ENCODE data around the gene B9D1.

B9D1 gene

GRCh38 chr17:19362277-19363113 lies at the start of gene B9D1:
TSS of gene B9D1 (minus strand) at chr17:19362723. CDS start at chr17:19362569, 154 bp downstream.
- DNase-seq (ENCODE audit: extremely low read depth, low read depth): peak; percentile 80
- TF ChIP-seq, protein P1, sequence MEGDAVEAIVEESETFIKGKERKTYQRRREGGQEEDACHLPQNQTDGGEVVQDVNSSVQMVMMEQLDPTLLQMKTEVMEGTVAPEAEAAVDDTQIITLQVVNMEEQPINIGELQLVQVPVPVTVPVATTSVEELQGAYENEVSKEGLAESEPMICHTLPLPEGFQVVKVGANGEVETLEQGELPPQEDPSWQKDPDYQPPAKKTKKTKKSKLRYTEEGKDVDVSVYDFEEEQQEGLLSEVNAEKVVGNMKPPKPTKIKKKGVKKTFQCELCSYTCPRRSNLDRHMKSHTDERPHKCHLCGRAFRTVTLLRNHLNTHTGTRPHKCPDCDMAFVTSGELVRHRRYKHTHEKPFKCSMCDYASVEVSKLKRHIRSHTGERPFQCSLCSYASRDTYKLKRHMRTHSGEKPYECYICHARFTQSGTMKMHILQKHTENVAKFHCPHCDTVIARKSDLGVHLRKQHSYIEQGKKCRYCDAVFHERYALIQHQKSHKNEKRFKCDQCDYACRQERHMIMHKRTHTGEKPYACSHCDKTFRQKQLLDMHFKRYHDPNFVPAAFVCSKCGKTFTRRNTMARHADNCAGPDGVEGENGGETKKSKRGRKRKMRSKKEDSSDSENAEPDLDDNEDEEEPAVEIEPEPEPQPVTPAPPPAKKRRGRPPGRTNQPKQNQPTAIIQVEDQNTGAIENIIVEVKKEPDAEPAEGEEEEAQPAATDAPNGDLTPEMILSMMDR (IDR thresholded peaks at IDR 0.05; ENCODE audit: low read depth, low read length): peak; percentile 87

DNA sequence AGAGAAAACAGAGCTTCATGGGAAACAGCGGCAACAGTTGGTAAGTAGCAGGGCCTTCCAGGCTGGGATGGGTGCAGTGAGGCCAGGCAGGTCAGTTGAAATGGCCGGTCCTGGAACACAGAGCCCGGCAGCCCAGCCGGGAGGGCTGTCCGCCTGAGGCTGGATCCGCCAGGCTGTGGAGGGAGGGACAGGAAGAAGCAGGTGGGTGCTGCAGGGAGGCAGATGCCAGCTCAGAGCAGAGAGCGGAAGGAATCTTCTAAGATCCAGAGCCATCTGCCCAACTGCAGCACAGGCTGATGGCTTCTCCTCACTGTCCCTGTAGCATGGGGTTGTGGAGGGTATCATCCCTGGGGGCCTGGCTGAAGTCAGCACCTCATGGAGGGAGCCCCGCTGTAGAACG lies 49.1 kb upstream of the B9D1 start:
- TF ChIP-seq, protein P1 (IDR thresholded peaks at IDR 0.05; ENCODE audit: low read depth, low read length): no peak
- DNase-seq (ENCODE audit: extremely low read depth, low read depth): no peak

GRCh38 chr17:19410875-19411620 lies 48.5 kb upstream of the B9D1 start, which contains the start of gene RNF112:
TSS of gene RNF112 (plus strand) at chr17:19411232. CDS start at chr17:19411409, 177 bp downstream.
- DNase-seq (ENCODE audit: extremely low read depth, low read depth): no peak
- TF ChIP-seq, protein P1 (IDR thresholded peaks at IDR 0.05; ENCODE audit: low read depth, low read length): peak; percentile 14

DNA sequence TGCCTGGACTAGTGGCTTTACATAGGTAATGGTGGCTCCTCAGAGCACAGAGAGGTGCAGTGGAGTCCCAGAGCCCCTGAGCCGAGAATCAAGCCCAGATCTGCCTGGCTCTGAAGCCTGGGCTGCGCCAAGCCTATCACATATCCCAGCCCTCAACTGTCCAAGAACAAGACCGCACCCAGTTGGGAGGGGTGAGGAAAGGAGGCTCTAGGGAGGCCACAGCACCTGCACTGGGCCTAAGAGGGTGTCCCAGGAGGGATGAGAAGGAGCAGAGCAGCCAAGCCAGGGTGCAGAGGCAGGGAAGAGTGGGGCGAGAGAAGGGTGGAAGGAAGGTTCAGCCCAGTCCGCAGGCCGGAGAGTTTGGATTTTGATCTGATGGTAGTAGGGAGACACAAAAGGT lies 47.6 kb upstream of the B9D1 start:
- DNase-seq (ENCODE audit: extremely low read depth, low read depth): no peak
- TF ChIP-seq, protein P1 (IDR thresholded peaks at IDR 0.05; ENCODE audit: low read depth, low read length): no peak

DNA sequence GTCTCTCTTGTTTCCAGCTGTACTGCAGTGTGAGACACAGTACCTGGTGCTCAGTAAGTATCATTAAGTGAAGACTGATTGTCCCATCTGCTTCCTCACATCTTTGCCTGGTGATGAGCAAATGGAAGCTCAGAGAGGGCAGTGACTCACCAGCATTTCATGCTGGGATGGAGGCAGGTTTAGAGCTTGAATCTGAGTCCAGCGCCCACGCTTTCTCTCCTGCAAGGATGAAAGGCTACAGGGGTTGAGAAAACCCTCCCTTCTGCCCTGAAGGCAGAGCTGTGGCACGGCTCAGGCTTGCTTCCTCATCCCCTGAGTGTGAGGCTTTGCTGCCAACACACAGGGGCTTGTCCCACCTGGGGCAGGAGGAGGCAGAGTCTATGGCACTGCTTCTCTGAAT lies 47.0 kb upstream of the B9D1 start:
- TF ChIP-seq, protein P1 (IDR thresholded peaks at IDR 0.05; ENCODE audit: low read depth, low read length): no peak
- DNase-seq (ENCODE audit: extremely low read depth, low read depth): no peak

GRCh38 chr17:19409066-19409465 lies 46.5 kb upstream of the B9D1 start:
- DNase-seq (ENCODE audit: extremely low read depth, low read depth): no peak
- TF ChIP-seq, protein P1 (IDR thresholded peaks at IDR 0.05; ENCODE audit: low read depth, low read length): no peak

DNA sequence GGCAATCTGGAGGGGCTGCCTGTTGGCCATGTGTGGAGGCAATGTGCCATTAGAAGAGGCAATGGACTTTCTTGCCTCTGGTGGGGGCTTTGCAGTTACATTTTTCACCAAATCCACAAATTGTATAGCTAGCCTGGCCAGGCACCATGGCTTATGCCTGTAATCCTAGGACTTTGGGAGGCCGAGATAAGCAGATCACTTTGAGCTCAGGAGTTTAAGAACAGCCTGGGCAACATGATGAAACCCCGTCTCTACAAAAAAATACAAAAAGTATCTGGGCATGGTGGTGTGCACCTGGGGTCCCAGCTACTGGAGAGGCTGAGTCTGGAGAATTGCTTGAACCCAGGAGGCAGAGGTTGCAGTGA lies 45.8 kb upstream of the B9D1 start:
- DNase-seq (ENCODE audit: extremely low read depth, low read depth): no peak
- TF ChIP-seq, protein P1 (IDR thresholded peaks at IDR 0.05; ENCODE audit: low read depth, low read length): no peak

All from AG09319 (cell line).